Measurements from ENCODE around the gene CNDP1.

Gene CNDP1

GRCh38 chr18:74541703-74542555 is 7.6 kb downstream of the CNDP1 start:
- no peak for TF ChIP-seq EZH2 (IDR thresholded peaks at IDR 0.05)
- H3K9me3 ChIP-seq (ENCODE audit: low read depth, low read length): no peaks in the 10 kb centered on the region
- no peak overlapping the region for H3K27ac ChIP-seq
- no peak for DNase-seq (ENCODE audit: low read depth, low spot score)
- H3K9ac ChIP-seq (ENCODE audit: insufficient read length): no peak overlapping the region
- no peak overlapping the region for H3K4me3 ChIP-seq
- no peaks in the 10 kb centered on the region for H3K36me3 ChIP-seq (ENCODE audit: insufficient read depth, low read length)

- no peak for TF ChIP-seq FOXP2 (optimal IDR thresholded peaks at IDR 0.05; ENCODE audit: control extremely low read depth, extremely low read length, insufficient read depth)
- TF ChIP-seq POLR2AphosphoS5 (IDR thresholded peaks at IDR 0.05; ENCODE audit: borderline replicate concordance, low read depth, low read length): no peak
- no peak for TF ChIP-seq EZH2 (IDR thresholded peaks at IDR 0.05)
- Histone ChIP-seq H3K9me3 (ENCODE audit: low read depth, low read length) (no peaks in the 10 kb centered on the region), H3K27ac (no peak overlapping the region), H3K9ac (ENCODE audit: insufficient read length) (no peak overlapping the region), H3K4me3 (no peak overlapping the region), H3K36me3 (ENCODE audit: insufficient read depth, low read length) (no peaks in the 10 kb centered on the region)
- no peak for DNase-seq (ENCODE audit: low read depth, low spot score)
These were observed 10.6 kb downstream of the CNDP1 start for GRCh38 chr18:74544898-74545297.

- DNase-seq (ENCODE audit: low read depth, low spot score): no peak
- no peak overlapping the region for H3K9ac ChIP-seq (ENCODE audit: insufficient read length)
- no peak overlapping the region for H3K27ac ChIP-seq
- H3K36me3 ChIP-seq (ENCODE audit: insufficient read depth, low read length): no peaks in the 10 kb centered on the region
- H3K4me3 ChIP-seq: no peak overlapping the region
- H3K9me3 ChIP-seq (ENCODE audit: low read depth, low read length): no peaks in the 10 kb centered on the region
- TF ChIP-seq POLR2AphosphoS5 (IDR thresholded peaks at IDR 0.05; ENCODE audit: borderline replicate concordance, low read depth, low read length) (no peak), FOXP2 (optimal IDR thresholded peaks at IDR 0.05; ENCODE audit: control extremely low read depth, extremely low read length, insufficient read depth) (no peak), EZH2 (IDR thresholded peaks at IDR 0.05) (no peak)
These were observed 11.7 kb downstream of the CNDP1 start for GRCh38 chr18:74546007-74546406.

- peak; percentile 28 for DNase-seq (ENCODE audit: low read depth, low spot score)
- Histone ChIP-seq H3K27ac (peak overlapping the region; percentile 74), H3K4me3 (peak overlapping the region; percentile 43), H3K36me3 (ENCODE audit: insufficient read depth, low read length) (no peaks in the 10 kb centered on the region), H3K9ac (ENCODE audit: insufficient read length) (no peak overlapping the region), H3K9me3 (ENCODE audit: low read depth, low read length) (no peaks in the 10 kb centered on the region)
- TF ChIP-seq FOXP2 (optimal IDR thresholded peaks at IDR 0.05; ENCODE audit: control extremely low read depth, extremely low read length, insufficient read depth) (peak; percentile 17), EZH2 (IDR thresholded peaks at IDR 0.05) (no peak), POLR2AphosphoS5 (IDR thresholded peaks at IDR 0.05; ENCODE audit: borderline replicate concordance, low read depth, low read length) (no peak)
These were observed 12.6 kb downstream of the CNDP1 start for GRCh38 chr18:74546751-74547530.

GRCh38 chr18:74547860-74548259 is 13.6 kb downstream of the CNDP1 start:
- peak overlapping the region; percentile 74; the same call in 1 of the 2 replicates for H3K27ac ChIP-seq
- H3K9me3 ChIP-seq (ENCODE audit: low read depth, low read length): no peaks in the 10 kb centered on the region
- no peak overlapping the region for H3K4me3 ChIP-seq
- no peak for DNase-seq (ENCODE audit: low read depth, low spot score)
- H3K36me3 ChIP-seq (ENCODE audit: insufficient read depth, low read length): no peaks in the 10 kb centered on the region
- H3K9ac ChIP-seq (ENCODE audit: insufficient read length): no peak overlapping the region
- no peak for TF ChIP-seq FOXP2 (optimal IDR thresholded peaks at IDR 0.05; ENCODE audit: control extremely low read depth, extremely low read length, insufficient read depth)
- no peak for TF ChIP-seq POLR2AphosphoS5 (IDR thresholded peaks at IDR 0.05; ENCODE audit: borderline replicate concordance, low read depth, low read length)
- no peak for TF ChIP-seq EZH2 (IDR thresholded peaks at IDR 0.05)

GRCh38 chr18:74549591-74550104 is 15.3 kb downstream of the CNDP1 start:
- H3K36me3 ChIP-seq (ENCODE audit: insufficient read depth, low read length): no peaks in the 10 kb centered on the region
- TF ChIP-seq POLR2AphosphoS5 (IDR thresholded peaks at IDR 0.05; ENCODE audit: borderline replicate concordance, low read depth, low read length) (no peak), EZH2 (IDR thresholded peaks at IDR 0.05) (no peak), FOXP2 (optimal IDR thresholded peaks at IDR 0.05; ENCODE audit: control extremely low read depth, extremely low read length, insufficient read depth) (no peak)
- H3K27ac ChIP-seq: no peak overlapping the region
- DNase-seq (ENCODE audit: low read depth, low spot score): no peak
- no peak overlapping the region for H3K9ac ChIP-seq (ENCODE audit: insufficient read length)
- H3K4me3 ChIP-seq: no peak overlapping the region
- H3K9me3 ChIP-seq (ENCODE audit: low read depth, low read length): no peaks in the 10 kb centered on the region

- DNase-seq (ENCODE audit: low read depth, low spot score): no peak
- H3K27ac ChIP-seq: no peak overlapping the region
- H3K4me3 ChIP-seq: no peak overlapping the region
- TF ChIP-seq FOXP2 (optimal IDR thresholded peaks at IDR 0.05; ENCODE audit: control extremely low read depth, extremely low read length, insufficient read depth) (no peak), EZH2 (IDR thresholded peaks at IDR 0.05) (no peak), POLR2AphosphoS5 (IDR thresholded peaks at IDR 0.05; ENCODE audit: borderline replicate concordance, low read depth, low read length) (no peak)
- H3K9me3 ChIP-seq (ENCODE audit: low read depth, low read length): no peaks in the 10 kb centered on the region
- H3K36me3 ChIP-seq (ENCODE audit: insufficient read depth, low read length): no peaks in the 10 kb centered on the region
- H3K9ac ChIP-seq (ENCODE audit: insufficient read length): no peak overlapping the region
These were observed 16.6 kb downstream of the CNDP1 start for GRCh38 chr18:74550886-74551285.

- H3K9me3 ChIP-seq (ENCODE audit: low read depth, low read length): no peaks in the 10 kb centered on the region
- no peak overlapping the region for H3K4me3 ChIP-seq
- no peak overlapping the region for H3K9ac ChIP-seq (ENCODE audit: insufficient read length)
- no peaks in the 10 kb centered on the region for H3K36me3 ChIP-seq (ENCODE audit: insufficient read depth, low read length)
- H3K27ac ChIP-seq: no peak overlapping the region
- no peak for DNase-seq (ENCODE audit: low read depth, low spot score)
- TF ChIP-seq POLR2AphosphoS5 (IDR thresholded peaks at IDR 0.05; ENCODE audit: borderline replicate concordance, low read depth, low read length) (no peak), EZH2 (IDR thresholded peaks at IDR 0.05) (no peak), FOXP2 (optimal IDR thresholded peaks at IDR 0.05; ENCODE audit: control extremely low read depth, extremely low read length, insufficient read depth) (no peak)
These were observed 17.2 kb downstream of the CNDP1 start for GRCh38 chr18:74551452-74551851.

Measured in SK-N-MC (cell line).